Esophagus mucosa (tissue), 1 donor: Measurements from ENCODE around the gene SLC26A2. TPM values are rescaled to one million over a fixed set of nuclear protein-coding genes. Genes with fewer than 3 reads are reported as not detected.
"Not testable (repeated sequence)": the region's sequence is repeated elsewhere in the genome, so short reads cannot be mapped to it uniquely, and the experiment has no call there.

Source experiments
- ATAC-seq: fragments of 200-7000 bp; cut with Tn5 transposase; one replicate; pipeline ENCODE4 v1.9.1; 2020
- total RNA-seq: library from RNA; stranded (reverse); gene quantifications from one replicate; pipeline ENCODE4 v1.2.4, GENCODE V29; 2023
- donor health status: DM: yes; HTN: yes; CAD: no.

The SLC26A2 gene
- total RNA-seq, 1 donor from 2014 or later, result 8.9 TPM

DNA sequence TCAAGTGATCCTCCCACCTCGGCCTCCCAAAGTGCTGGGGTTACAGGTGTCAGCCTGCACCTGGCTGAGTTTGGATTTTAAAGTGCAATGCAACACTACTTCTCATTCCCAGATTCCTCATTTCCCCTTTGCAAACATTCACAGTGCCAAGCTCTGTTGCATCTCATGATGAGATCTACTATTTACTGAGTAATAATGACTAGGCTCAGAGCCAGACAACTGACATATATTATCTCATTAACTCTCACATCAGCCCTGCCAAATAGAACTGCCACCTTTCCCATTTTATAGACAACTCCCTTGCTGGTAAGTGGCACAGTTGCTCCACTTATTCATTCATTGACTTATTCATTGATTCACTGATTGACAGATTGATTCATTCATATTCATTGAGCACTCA, 22.9 kb upstream of the SLC26A2 start:
- ATAC-seq, result peak; percentile 59

GRCh38 chr5:149938279-149938678, 22.3 kb upstream of the SLC26A2 start:
- no peak for ATAC-seq

- peak; percentile 91 for ATAC-seq
These were observed 21.7 kb upstream of the SLC26A2 start for GRCh38 chr5:149938791-149939358.

DNA sequence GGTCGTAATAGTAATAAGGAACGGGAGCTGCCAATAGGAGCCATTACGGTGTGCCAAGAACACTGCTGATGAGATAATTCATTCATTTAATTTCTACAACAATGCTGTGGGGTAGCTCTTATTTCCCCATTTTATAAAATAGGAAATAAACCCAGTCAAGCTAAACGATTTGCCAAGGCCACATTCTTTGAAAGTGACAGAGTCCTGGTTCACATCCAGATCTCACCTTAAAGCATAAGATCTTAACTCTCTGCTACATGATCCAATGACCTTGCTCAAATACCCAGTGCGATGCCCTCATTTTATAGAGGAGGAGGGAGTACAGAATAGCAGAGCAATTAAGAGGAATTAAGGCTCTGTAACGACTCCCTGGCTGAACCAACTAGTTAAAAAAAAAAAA, 21.0 kb upstream of the SLC26A2 start:
- no peak for ATAC-seq

DNA sequence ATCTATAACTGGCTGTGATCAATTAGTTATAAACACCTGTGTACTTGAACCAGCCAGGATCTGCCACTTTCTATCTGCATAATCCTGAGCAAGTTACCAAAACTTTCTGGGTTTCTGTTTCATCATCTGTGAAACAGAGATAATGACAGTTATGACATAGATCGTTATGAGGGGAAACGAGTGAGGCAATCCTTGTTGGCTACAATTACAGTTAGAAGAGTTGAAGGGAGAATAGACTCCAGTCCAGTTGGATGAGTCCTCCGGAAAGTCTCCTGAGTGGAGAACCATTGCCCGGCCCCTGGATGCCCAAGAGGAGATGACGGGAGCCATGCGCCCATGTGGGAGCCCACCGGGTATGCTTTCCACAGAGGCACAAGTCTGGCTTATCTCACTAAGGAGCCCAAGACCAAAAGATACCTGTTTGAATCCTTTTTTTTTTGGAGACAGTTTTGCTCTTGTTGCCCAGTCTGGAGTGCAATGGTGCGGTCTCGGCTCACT, 20.4 kb upstream of the SLC26A2 start:
- ATAC-seq, result no peak

DNA sequence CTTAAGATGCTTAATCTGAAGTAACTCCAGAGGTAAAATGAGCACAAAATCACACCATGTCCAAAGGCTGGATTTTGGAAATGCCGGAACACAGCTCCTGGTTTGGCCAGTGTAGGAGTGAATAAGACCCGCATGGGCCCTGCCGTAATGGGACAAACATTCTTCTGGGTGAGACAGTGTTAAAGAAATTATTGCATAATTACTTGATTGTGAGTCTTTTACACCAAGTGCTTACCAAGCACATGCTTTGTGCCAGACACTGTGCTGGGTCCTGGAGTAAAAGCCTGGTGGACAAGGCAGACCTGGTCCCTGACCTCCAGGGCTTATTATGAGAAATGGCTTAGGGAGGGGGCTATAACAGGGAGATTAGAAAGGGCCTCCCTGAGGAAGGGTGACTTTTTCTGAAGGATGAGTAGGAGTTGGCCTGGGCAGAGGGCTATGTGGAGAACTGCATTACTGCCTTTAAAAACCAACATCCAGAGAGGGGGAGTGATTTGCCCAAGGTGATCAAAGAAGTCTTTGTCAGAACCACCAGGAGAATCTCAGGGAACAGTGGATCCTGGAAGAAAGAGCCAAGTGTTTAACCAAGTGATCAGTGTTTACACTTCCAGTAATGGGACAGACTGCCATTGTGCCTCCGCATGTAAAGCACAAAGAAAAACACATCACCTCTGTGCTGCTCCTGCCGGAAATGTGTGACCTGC, 19.5 kb upstream of the SLC26A2 start:
- ATAC-seq, result no peak

DNA sequence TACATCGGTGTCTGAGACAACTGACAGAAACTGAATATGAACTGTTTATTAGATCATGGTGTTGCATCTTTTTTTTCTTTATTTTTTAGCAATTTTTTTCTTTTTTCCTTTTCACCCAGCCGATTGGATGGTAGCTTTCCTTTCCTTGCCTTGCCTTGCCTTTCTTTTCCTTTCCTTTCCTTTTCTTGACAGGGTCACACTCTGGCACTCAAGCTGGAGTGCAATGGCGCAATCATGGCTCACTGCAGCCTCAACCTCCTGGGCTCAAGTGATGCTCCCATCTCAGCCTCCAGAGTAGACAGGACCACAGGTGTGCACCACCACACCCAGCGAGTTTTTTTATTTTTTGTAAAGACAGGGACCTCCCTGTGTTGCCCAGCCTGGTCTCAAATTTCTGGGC, 18.8 kb upstream of the SLC26A2 start:
- ATAC-seq, result no peak

DNA sequence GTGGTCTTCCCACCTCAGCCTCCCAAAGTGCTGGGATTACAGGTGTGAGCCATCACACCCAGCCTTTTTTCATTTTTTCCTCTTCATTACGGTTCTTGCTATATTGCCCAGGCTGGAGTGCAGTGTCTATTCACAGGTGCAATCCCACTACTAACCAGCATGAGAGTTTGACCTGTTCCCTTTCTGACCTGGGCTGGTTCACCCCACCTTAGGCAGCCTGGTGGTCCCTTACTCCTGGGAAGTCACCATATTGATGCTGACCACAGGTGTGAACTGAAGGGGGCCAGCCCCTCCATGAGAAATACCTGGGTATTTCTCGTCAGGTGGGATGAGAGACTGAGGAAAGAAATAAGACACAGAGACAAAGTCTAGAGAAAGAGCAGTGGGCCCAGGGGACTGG, 18.4 kb upstream of the SLC26A2 start:
- no peak for ATAC-seq

DNA sequence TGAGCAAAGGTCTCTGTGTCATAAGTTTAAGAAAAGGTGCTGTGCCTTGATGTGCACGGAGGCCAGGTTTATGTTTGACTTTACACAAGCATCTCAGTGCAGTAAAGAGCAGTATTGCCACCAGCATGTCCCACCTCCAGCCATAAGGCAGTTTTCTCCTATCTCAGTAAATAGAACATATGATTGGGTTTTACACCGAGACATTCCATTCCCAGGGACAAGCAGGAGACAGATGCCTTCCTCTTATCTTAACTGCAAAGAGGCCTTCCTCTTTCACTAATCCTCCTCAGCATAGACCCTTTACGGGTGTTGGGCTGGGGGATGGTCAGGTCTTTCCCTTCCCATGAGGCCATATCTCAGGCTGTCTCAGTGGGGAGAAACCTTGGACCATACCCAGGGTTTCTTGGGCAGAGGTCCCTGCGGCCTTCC, 17.8 kb upstream of the SLC26A2 start:
- ATAC-seq, result not testable (repeated sequence)

DNA sequence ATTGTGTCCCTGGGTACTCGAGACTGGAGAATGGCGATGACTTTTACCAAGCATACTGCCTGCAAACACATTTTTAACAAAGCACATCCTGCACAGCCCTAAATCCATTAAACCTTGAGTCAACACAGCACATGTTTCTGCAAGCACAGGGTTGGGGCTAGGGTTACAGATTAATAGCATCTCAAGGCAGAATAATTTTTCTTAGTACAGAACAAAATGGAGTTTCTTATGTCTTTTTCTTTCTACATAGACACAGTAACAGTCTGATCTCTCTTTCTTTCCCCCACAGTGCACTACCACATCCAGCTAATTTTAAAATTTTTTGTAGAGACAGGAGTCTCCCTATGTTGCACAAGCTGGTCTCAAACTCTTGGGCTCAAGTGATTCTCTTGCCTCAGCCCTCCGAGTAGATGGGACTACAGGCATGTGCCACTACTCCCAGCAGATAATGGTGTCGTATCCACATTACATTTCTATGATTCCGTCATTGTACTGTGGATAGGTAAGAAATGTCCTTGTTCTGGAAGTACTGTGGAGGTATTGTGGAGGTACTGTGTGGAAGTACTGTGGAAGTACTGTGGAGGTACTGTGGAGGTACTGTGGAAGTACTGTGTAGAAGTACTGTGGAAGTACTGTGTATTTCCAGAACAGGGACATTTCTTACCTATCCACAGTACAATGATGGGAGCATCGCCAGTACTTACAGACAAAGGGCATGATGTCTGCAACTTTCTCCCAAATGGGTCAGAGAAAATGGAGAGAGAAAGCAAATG, 17.2 kb upstream of the SLC26A2 start:
- not testable (repeated sequence) for ATAC-seq

DNA sequence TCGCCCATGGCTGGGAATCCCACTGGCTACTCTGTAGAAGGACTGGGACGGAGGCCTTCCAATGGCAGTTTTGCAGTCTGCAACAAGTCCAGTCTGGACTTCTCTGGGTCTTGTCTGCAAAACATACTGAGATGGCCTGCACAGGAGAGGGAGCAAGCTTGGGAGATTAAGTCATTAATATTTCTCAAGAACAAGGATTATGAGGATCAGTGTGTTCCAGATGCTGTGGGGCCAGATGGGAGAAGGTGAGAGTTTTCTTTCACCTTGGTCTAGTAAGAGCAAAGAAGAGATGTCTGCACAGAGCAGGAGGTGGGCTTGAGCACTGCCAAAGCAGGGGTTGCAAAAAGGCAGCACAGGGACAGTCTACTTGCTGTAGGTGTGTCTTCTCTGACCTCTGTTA, 15.9 kb upstream of the SLC26A2 start, which contains the start of gene PDE6A:
PDE6A (minus strand) TSS at position 128 of the 400 bp plus-strand sequence; CDS start at position 8, 120 bp downstream.
- ATAC-seq, result peak; percentile 56

DNA sequence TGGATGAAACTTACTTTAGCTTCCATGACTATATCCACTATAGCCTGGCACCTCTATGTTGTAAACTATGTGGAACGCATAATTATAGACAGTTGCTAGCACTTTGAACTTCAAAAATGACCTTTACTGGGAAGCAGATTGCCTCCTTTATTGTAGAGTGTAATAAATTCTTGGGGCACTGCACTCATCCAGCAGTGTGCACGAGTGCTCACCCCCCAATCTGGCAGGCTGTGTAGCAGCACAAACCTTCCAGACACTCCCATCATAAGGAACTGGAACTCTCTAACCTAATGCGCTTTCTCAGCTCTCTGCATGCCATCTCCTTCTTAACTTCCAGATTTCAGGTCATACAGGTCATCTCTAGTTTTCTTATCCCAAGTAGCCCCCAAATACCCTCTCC, 14.4 kb upstream of the SLC26A2 start:
- ATAC-seq, result no peak

- no peak for ATAC-seq
These were observed 11.6 kb upstream of the SLC26A2 start for GRCh38 chr5:149948993-149949392.

DNA sequence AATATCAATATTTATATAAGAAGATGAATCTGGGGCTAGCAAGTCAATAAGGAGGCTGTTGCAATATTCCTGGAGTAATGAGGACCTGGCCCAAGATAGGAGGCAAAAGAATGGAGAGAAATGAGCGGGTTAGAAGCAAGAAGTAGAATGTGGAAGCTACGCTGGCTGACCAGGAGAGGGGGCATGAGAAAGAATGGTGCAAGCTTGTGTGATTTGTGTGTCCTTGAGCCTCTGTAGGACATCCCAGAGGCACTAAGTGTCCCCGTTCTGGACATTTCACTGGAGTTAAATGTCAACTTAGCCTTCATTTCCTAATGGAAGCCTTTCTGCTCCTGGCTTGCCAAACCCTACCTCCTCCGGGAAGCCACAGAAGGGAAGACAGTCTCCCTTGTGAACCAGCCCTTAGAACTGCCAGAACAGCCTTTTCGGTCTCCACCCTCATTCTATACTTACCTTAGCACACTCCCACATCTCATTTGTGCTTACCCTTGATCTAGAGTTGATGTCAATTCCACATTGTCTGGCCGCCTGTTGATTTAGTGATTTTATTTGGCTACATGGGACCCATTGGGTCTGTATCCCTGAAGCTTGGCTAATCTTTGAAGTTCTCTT, 9.3 kb upstream of the SLC26A2 start:
- no peak for ATAC-seq

DNA sequence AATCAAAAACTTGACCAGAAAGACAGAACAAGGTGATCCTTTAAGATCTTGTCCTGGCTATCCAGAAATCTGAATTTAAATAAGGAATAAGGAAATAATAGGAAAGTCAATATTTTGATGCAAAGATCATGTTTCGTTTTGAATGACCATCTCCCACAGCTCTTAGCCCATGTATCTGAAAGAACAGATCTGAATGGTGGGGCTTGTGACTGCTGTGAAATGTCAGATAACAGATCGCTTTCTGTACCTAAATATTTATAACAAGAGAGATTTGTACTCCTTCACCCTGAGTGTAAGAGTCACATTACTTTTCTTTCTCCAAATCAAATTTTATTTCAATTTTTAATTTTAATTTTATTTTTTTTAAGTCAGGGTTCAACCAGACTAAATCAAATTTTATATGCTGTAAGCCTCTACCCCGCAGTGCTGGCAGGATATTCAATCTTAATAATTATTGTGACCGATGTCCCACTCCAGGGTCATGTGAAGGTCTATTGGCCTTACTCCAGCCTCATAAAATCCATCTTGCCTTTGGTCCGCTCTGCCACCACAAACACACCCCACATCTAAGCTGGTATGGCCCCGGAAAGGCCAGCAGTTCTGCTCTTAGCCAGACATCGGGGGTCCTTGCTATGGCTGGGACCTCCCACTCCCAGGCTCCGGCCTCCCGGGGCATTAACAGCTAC, 7.0 kb upstream of the SLC26A2 start:
- no peak for ATAC-seq

DNA sequence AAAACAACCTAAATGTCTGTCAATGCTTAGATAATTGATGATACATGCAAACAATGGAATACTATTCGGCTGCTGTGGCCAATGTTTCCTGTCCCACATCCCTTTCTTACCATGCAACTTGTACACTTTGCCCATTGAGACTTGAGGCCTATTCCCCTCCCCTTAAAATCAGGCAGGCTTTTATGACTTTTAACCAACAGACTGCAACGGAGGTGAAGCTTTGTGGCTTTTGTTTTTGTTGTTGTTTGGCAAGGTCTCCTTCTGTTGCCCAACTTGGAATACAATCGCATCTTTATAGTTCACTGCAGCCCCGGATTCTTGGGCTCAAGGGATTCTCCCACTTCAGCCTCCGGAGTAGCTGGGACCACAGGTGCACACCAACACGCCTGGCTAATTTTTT, 5.8 kb upstream of the SLC26A2 start:
- ATAC-seq, result no peak

DNA sequence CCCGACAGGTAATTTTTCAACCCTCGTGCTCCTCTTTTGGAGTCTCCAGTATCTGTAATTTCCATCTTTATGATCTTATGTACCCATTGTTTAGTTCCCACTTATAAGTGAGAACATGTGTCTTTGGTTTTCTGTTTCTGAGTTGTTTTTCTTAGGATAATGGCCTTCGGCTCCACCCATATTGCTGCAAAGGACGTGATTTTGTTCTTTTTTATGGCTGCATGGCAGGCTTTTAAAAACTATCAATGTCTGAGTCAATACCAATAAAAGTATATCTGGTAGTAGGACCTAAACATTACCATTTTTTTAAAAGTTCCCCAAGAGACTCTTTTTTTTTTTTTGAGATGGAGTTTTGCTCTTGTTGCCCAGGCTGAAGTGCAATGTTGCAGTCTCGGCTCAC, 3.9 kb upstream of the SLC26A2 start:
- ATAC-seq, result no peak

GRCh38 chr5:149957855-149958254, 2.7 kb upstream of the SLC26A2 start:
- ATAC-seq, result no peak

- ATAC-seq, result peak; percentile 8
These were observed 937 bp upstream of the SLC26A2 start for GRCh38 chr5:149959406-149960236.

GRCh38 chr5:149961186-149961685, 678 bp downstream of the SLC26A2 start:
- ATAC-seq, result no peak

GRCh38 chr5:149961957-149962409, 1.4 kb downstream of the SLC26A2 start:
- no peak for ATAC-seq
